ENCODE measurements around the gene MMP1.

- TF ChIP-seq, protein P1, sequence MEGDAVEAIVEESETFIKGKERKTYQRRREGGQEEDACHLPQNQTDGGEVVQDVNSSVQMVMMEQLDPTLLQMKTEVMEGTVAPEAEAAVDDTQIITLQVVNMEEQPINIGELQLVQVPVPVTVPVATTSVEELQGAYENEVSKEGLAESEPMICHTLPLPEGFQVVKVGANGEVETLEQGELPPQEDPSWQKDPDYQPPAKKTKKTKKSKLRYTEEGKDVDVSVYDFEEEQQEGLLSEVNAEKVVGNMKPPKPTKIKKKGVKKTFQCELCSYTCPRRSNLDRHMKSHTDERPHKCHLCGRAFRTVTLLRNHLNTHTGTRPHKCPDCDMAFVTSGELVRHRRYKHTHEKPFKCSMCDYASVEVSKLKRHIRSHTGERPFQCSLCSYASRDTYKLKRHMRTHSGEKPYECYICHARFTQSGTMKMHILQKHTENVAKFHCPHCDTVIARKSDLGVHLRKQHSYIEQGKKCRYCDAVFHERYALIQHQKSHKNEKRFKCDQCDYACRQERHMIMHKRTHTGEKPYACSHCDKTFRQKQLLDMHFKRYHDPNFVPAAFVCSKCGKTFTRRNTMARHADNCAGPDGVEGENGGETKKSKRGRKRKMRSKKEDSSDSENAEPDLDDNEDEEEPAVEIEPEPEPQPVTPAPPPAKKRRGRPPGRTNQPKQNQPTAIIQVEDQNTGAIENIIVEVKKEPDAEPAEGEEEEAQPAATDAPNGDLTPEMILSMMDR (IDR thresholded peaks at IDR 0.05), result peak; percentile 75
- TF ChIP-seq ZFX (IDR thresholded peaks at IDR 0.05; ENCODE audit: borderline replicate concordance), result no peak
Measured at GRCh38 chr11:102810950-102811660, 13.1 kb upstream of the MMP1 start.
